Measurements from ENCODE around the gene TRAF3.
"Not testable (repeated sequence)": the region's sequence is repeated elsewhere in the genome, so short reads cannot be mapped to it uniquely, and the experiment has no call there.

TRAF3 gene

GRCh38 chr14:102752239-102752847 lies 24.9 kb upstream of the TRAF3 start:
- no peak for DNase-seq

GRCh38 chr14:102754370-102755262 lies 22.6 kb upstream of the TRAF3 start:
- DNase-seq, result no peak

GRCh38 chr14:102757646-102758045 lies 19.6 kb upstream of the TRAF3 start:
- no peak for DNase-seq

- DNase-seq, result no peak
Observed at GRCh38 chr14:102758087-102758486, 19.2 kb upstream of the TRAF3 start.

GRCh38 chr14:102759456-102760187 lies 17.6 kb upstream of the TRAF3 start:
- DNase-seq, result no peak

GRCh38 chr14:102760496-102761193 lies 16.6 kb upstream of the TRAF3 start:
- DNase-seq, result no peak

GRCh38 chr14:102761206-102761605 lies 16.0 kb upstream of the TRAF3 start:
- DNase-seq, result no peak

GRCh38 chr14:102764220-102764671 lies 13.0 kb upstream of the TRAF3 start:
- no peak for DNase-seq

GRCh38 chr14:102765770-102766169 lies 11.5 kb upstream of the TRAF3 start:
- DNase-seq, result not testable (repeated sequence)

GRCh38 chr14:102768223-102769048 lies 8.8 kb upstream of the TRAF3 start:
- no peak for DNase-seq

GRCh38 chr14:102769049-102769327 lies 8.3 kb upstream of the TRAF3 start:
- no peak for DNase-seq

GRCh38 chr14:102770147-102771123 lies 6.8 kb upstream of the TRAF3 start:
- no peak for DNase-seq

- no peak for DNase-seq
Observed at GRCh38 chr14:102771144-102771543, 6.1 kb upstream of the TRAF3 start.

- DNase-seq, result no peak
Observed at GRCh38 chr14:102772781-102773570, 4.3 kb upstream of the TRAF3 start.

GRCh38 chr14:102774391-102775153 lies 2.7 kb upstream of the TRAF3 start:
- peak; percentile 60 for DNase-seq

- peak; percentile 41 for DNase-seq
Observed at GRCh38 chr14:102775855-102776760, 1.1 kb upstream of the TRAF3 start.

GRCh38 chr14:102777711-102778337 lies 575 bp downstream of the TRAF3 start:
- no peak for DNase-seq
